Endodermal cell (in vitro differentiated cells): ENCODE measurements around the gene KIF4B. TPM values are rescaled to one million over a fixed set of nuclear protein-coding genes. Genes with fewer than 3 reads are reported as not detected.

Source experiments
- DNase-seq: peaks from one replicate; pipeline ENCODE4 v3.0.0-alpha.2; 2017
- H3K27ac ChIP-seq: 2 replicates; pipeline ENCODE4 v1.5.1; 2013; ENCODE audit warnings: mild to moderate bottlenecking, low read depth, low read length, moderate library complexity
- H3K27me3 ChIP-seq: 2 replicates; pipeline ENCODE4 v1.6.1; 2013; ENCODE audit warnings: mild to moderate bottlenecking, low read length, moderate library complexity; ENCODE audit not compliant: insufficient read depth, control insufficient read depth, poor library complexity, severe bottlenecking
- H3K36me3 ChIP-seq: 2 replicates; pipeline ENCODE4 v1.7.0; 2013; ENCODE audit warnings: mild to moderate bottlenecking, low read length, moderate library complexity; ENCODE audit not compliant: control insufficient read depth, insufficient read depth
- H3K4me1 ChIP-seq: one replicate; pipeline ENCODE4 v1.7.0; 2013; ENCODE audit warnings: low read length; ENCODE audit not compliant: control insufficient read depth, insufficient read depth
- H3K4me3 ChIP-seq: 2 replicates; pipeline ENCODE4 v1.5.1; 2013; ENCODE audit warnings: mild to moderate bottlenecking, low read length, moderate library complexity
- H3K9ac ChIP-seq: 2 replicates; pipeline ENCODE4 v1.6.1; 2013; ENCODE audit warnings: mild to moderate bottlenecking, low read length, moderate library complexity; ENCODE audit not compliant: poor library complexity, severe bottlenecking; ENCODE audit errors: extremely low read depth
- H3K9me3 ChIP-seq: 2 replicates; pipeline ENCODE4 v1.6.1; 2013; ENCODE audit warnings: mild to moderate bottlenecking, low read length, moderate library complexity; ENCODE audit not compliant: control insufficient read depth
- H3K27ac Mint-ChIP-seq: 2 replicates; pipeline ENCODE4 v1.8.0; 2020; ENCODE audit warnings: mixed read lengths
- H3K27me3 Mint-ChIP-seq: 2 replicates; pipeline ENCODE4 v1.8.0; 2021; ENCODE audit warnings: mild to moderate bottlenecking, mixed read lengths; ENCODE audit not compliant: insufficient read depth
- H3K36me3 Mint-ChIP-seq: 2 replicates; pipeline ENCODE4 v1.8.0; 2020; ENCODE audit warnings: low read depth, mixed read lengths
- H3K4me1 Mint-ChIP-seq: 2 replicates; pipeline ENCODE4 v1.8.0; 2020; ENCODE audit warnings: mixed read lengths
- H3K4me3 Mint-ChIP-seq: 2 replicates; pipeline ENCODE4 v1.8.0; 2020; ENCODE audit warnings: mild to moderate bottlenecking, moderate library complexity, mixed read lengths
- H3K9me3 Mint-ChIP-seq: 2 replicates; pipeline ENCODE4 v1.8.0; 2020; ENCODE audit warnings: mild to moderate bottlenecking, mixed read lengths
- WGBS, 2 experiments: methylation state at CpG; one replicate each; pipeline versions ENCODE4 v1.1.5 to v1.1.7; 2013; ENCODE audit warnings: missing lambda C conversion rate in 2 of 2, mixed read lengths in 1 of 2; ENCODE audit not compliant: insufficient coverage in 1 of 2, insufficient read length in 1 of 2; 5-methylcytosine and 5-hydroxymethylcytosine counted together
- total RNA-seq, 2 donors: library from RNA; stranded (reverse); fragmentation: NEBNext Ultra II Directional in 1 of 2; extraction: Animal tissue kit (Norgen Biotek cat#: 25700) in 1 of 2; gene quantifications; 2 replicates in 1 of 2; 3 replicates in 1 of 2; pipeline ENCODE4 v1.2.1, GENCODE V29; 2021
- TF ChIP-seq, protein P1 (sequence below): fragments of 200-600 bp; sonication (generic); conservative IDR thresholded peaks from 2 replicates; pipeline ENCODE4 v1.5.0; 2021; ENCODE audit warnings: antibody characterized with exemption, mild to moderate bottlenecking

KIF4B gene
- total RNA-seq, 2 donors from 2014 or later, result 0.18 TPM; not detected in 1

DNA sequence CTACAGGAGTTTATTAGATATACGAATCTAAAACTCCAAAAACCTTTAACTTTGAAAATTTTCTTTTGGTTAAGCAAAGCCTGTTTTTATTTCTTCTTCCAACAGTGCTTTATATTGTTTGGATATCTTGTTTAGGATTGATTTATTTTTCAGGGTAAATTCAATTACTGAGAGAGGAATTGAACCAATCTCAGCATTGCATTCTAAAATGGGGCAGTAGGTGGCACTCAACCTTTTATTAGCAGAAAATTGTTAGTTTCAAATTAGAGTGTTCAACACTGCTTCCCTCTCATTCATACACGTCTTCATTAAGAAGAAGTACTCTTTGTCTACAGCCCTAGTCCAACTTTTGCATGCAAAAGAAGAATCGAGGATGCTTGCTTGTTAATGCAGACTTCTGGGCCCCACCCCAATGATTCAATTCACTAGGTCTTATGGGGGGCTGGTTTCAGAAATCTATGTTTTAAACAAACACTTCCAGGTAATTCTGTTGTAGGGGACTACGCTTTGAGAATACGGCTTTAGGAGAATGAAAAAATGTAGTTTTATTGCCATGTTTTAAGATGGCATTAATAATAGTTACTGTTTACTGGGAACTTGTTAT, 46.0 kb upstream of the KIF4B start:
- Mint-ChIP-seq H3K4me1 (peaks cover 8% of the 10 kb centered on the region), H3K36me3 (peaks cover 51% of the 10 kb centered on the region), H3K27ac (no peak overlapping the region), H3K4me3 (no peak overlapping the region), H3K27me3 (no peaks in the 10 kb centered on the region), H3K9me3 (no peaks in the 10 kb centered on the region)
- H3K36me3 ChIP-seq, result peaks cover 84% of the 10 kb centered on the region
- H3K4me3 ChIP-seq, result no peak overlapping the region
- no peaks in the 10 kb centered on the region for H3K27me3 ChIP-seq
- WGBS, 2 experiments, result 91 to 94% methylated on average over 4 to 5 of the region's 5 CpGs
- TF ChIP-seq, protein P1, sequence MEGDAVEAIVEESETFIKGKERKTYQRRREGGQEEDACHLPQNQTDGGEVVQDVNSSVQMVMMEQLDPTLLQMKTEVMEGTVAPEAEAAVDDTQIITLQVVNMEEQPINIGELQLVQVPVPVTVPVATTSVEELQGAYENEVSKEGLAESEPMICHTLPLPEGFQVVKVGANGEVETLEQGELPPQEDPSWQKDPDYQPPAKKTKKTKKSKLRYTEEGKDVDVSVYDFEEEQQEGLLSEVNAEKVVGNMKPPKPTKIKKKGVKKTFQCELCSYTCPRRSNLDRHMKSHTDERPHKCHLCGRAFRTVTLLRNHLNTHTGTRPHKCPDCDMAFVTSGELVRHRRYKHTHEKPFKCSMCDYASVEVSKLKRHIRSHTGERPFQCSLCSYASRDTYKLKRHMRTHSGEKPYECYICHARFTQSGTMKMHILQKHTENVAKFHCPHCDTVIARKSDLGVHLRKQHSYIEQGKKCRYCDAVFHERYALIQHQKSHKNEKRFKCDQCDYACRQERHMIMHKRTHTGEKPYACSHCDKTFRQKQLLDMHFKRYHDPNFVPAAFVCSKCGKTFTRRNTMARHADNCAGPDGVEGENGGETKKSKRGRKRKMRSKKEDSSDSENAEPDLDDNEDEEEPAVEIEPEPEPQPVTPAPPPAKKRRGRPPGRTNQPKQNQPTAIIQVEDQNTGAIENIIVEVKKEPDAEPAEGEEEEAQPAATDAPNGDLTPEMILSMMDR, result peak; percentile 75
- DNase-seq, result no peak
- H3K9ac ChIP-seq, result no peak overlapping the region
- no peaks in the 10 kb centered on the region for H3K4me1 ChIP-seq
- H3K9me3 ChIP-seq, result no peaks in the 10 kb centered on the region
- no peak overlapping the region for H3K27ac ChIP-seq

DNA sequence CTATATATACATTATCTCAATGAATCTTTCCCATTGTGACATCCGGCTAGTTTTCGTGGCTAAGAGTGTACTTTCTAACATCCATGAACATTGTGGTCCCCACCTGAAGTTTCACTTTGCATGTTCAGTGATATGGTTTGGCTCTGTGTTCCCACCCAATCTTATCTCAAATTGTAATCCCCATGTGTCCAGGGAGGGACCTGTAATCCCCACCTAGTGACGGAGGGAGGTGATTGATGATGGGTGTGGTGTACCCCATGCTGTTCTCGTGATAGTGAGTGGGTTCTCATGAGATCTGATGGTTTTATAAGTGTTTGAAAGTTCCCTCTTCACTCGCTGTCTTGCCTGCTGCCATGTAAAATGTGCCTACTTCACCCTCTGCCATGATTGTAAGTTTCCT, 44.6 kb upstream of the KIF4B start:
- H3K4me3 Mint-ChIP-seq, result no peak overlapping the region
- Histone ChIP-seq H3K4me3 (no peak overlapping the region), H3K27ac (no peak overlapping the region), H3K9ac (no peak overlapping the region), H3K4me1 (no peaks in the 10 kb centered on the region), H3K36me3 (peaks cover 83% of the 10 kb centered on the region), H3K27me3 (no peaks in the 10 kb centered on the region), H3K9me3 (no peaks in the 10 kb centered on the region)
- TF ChIP-seq, protein P1, result no peak
- DNase-seq, result no peak
- H3K36me3 Mint-ChIP-seq, result peaks cover 45% of the 10 kb centered on the region
- WGBS, 2 experiments, result 73 to 92% methylated on average over 2 to 5 of the region's 5 CpGs
- H3K27ac Mint-ChIP-seq, result no peak overlapping the region
- H3K4me1 Mint-ChIP-seq, result peaks cover 8% of the 10 kb centered on the region
- H3K9me3 Mint-ChIP-seq, result no peaks in the 10 kb centered on the region
- no peaks in the 10 kb centered on the region for H3K27me3 Mint-ChIP-seq

DNA sequence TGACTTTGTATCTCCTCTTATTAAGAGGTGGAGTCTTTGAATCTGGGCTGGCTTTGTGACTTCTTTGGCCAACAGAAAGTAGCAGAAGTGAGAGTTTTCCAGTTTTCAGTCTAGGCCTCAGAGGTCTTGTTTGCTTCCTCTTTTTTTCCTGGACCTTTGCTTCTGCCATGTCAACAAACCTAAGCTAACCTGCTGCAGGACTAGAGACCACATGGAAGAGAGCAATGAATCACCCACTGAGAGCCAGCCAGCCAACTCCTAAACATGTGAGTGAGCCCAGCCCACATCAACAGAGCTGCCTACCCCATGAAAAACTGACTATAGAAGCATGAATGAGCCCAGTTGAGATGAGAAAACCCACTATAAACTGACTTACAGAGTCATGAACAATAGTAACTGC, 42.8 kb upstream of the KIF4B start:
- H3K4me3 Mint-ChIP-seq, result no peak overlapping the region
- H3K27me3 Mint-ChIP-seq, result no peaks in the 10 kb centered on the region
- no peak overlapping the region for H3K27ac Mint-ChIP-seq
- H3K9me3 Mint-ChIP-seq, result peaks cover 2% of the 10 kb centered on the region
- DNase-seq, result no peak
- Histone ChIP-seq H3K36me3 (peaks cover 84% of the 10 kb centered on the region), H3K9me3 (peaks cover 7% of the 10 kb centered on the region), H3K27me3 (no peaks in the 10 kb centered on the region), H3K27ac (no peak overlapping the region), H3K4me3 (no peak overlapping the region), H3K9ac (no peak overlapping the region), H3K4me1 (no peaks in the 10 kb centered on the region)
- peaks cover 9% of the 10 kb centered on the region for H3K4me1 Mint-ChIP-seq
- peaks cover 38% of the 10 kb centered on the region for H3K36me3 Mint-ChIP-seq
- TF ChIP-seq, protein P1, result no peak
